HepG2 (cell line): ENCODE data around the gene ZFP14. TPM values are rescaled to one million over a fixed set of nuclear protein-coding genes. Genes with fewer than 3 reads are reported as not detected.

Source experiments
- ATAC-seq: fragments of 200-7000 bp; cut with Tn5 transposase; 3 replicates; pipeline ENCODE4 v1.9.1; 2020; ENCODE audit warnings: mild to moderate bottlenecking, moderate library complexity
- BruUV-seq: library from RNA; stranded (reverse); fragments of 400-500 nt; replicated peaks from 2 replicates; lab custom pipeline; 2021; lab: Mats Ljungman, UMichigan
- CTCF ChIA-PET: fragments of 300-600 bp; formaldehyde crosslinking; extraction: SDS; loops from one replicate; lab custom pipeline; 2021; ENCODE audit warnings: low total read pairs, inconsistent platforms, low intra/inter-chr PET ratio; lab: Yijun Ruan, JAX
- POLR2A ChIA-PET: fragments of 350-600 bp; sonication (Branson Sonifier 250); formaldehyde crosslinking; loops from one replicate; lab custom pipeline; 2020; ENCODE audit warnings: antibody characterized with exemption, inconsistent platforms; lab: Yijun Ruan, JAX
- DNase-seq: peaks from one replicate; pipeline ENCODE4 v3.0.0-alpha.2; 2015; ENCODE audit warnings: low spot score
- FAIRE-seq: peaks from 3 replicates; lab custom pipeline; 2011; peaks lifted over from hg19 to GRCh38; lab: Jason Lieb, UNC
- H2AFZ ChIP-seq: one replicate; pipeline ENCODE4 v1.6.1; 2011; ENCODE audit warnings: low read length, inconsistent platforms
- H3K27ac ChIP-seq: fragments of 300-600 bp; 3 replicates; pipeline ENCODE4 v1.8.0; 2011; ENCODE audit warnings: mixed run types, mild to moderate bottlenecking, mixed read lengths, low read length, inconsistent platforms; ENCODE audit not compliant: insufficient read depth; ENCODE audit errors: extremely low read length
- H3K27me3 ChIP-seq, 2 experiments: fragments of 200-600 bp in 1 of 2; 2 replicates in 1 of 2; 3 replicates in 1 of 2; pipeline versions ENCODE4 v1.6.0 to v1.8.0; 2011; ENCODE audit warnings: low read length in 2 of 2, mild to moderate bottlenecking in 2 of 2, moderate library complexity in 2 of 2, inconsistent platforms in 1 of 2; ENCODE audit not compliant: insufficient read depth in 2 of 2, control insufficient read depth in 1 of 2
- H3K36me3 ChIP-seq, 2 experiments: fragments of 200-600 bp in 1 of 2; replicated peaks in 1 of 2; 2 replicates in 1 of 2; 3 replicates in 1 of 2; pipeline versions ENCODE4 v1.5.1 to v1.8.0; 2011; ENCODE audit warnings: low read length in 2 of 2, inconsistent platforms in 1 of 2; ENCODE audit not compliant: insufficient read depth in 2 of 2, control insufficient read depth in 1 of 2
- H3K4me1 ChIP-seq: 2 replicates; pipeline ENCODE4 v1.5.1; 2012; ENCODE audit warnings: low read length, inconsistent platforms; ENCODE audit not compliant: insufficient read depth
- H3K4me2 ChIP-seq: 2 replicates; pipeline ENCODE4 v1.6.0; 2011; ENCODE audit warnings: low read depth, low read length, inconsistent platforms
- H3K4me3 ChIP-seq, 3 experiments: fragments of 200-600 bp in 1 of 3; sonication (generic), shearing (Covaris generic) in 1 of 3; replicated peaks in 1 of 3; 2 replicates each; pipeline ENCODE4 v1.5.1; 2011 to 2016; ENCODE audit warnings: low read length in 3 of 3, inconsistent platforms in 2 of 3, low read depth in 2 of 3, mild to moderate bottlenecking in 2 of 3, control low read depth in 1 of 3, mixed read lengths in 1 of 3; ENCODE audit not compliant: insufficient read depth in 1 of 3
- H3K79me2 ChIP-seq: one replicate; pipeline ENCODE4 v1.6.1; 2011; ENCODE audit warnings: low read length, inconsistent platforms; ENCODE audit not compliant: insufficient read depth
- H3K9ac ChIP-seq: 2 replicates; pipeline ENCODE4 v1.6.0; 2011; ENCODE audit warnings: mild to moderate bottlenecking, low read depth, low read length, inconsistent platforms; ENCODE audit not compliant: insufficient read depth
- H3K9me3 ChIP-seq: 2 replicates; pipeline ENCODE4 v1.5.1; 2012; ENCODE audit warnings: mild to moderate bottlenecking, low read length
- H4K20me1 ChIP-seq: 2 replicates; pipeline ENCODE4 v1.6.0; 2011; ENCODE audit warnings: inconsistent platforms, mild to moderate bottlenecking, low read length, moderate library complexity; ENCODE audit not compliant: insufficient read depth
- ETV5 ChIP-seq: IDR thresholded peaks from 2 replicates; pipeline ENCODE4 v1.6.1; 2018; ENCODE audit warnings: missing biosample characterization, missing genetic modification reagents, inconsistent platforms, borderline replicate concordance
- HBP1 ChIP-seq: IDR thresholded peaks from 2 replicates; pipeline ENCODE4 v1.6.1; 2016; ENCODE audit warnings: low read depth, control low read depth
- NFAT5 ChIP-seq: sonication (generic); formaldehyde crosslinking; IDR thresholded peaks from 2 replicates; pipeline ENCODE4 v1.4.0; 2020; ENCODE audit warnings: missing genetic modification reagents
- PRDM4 ChIP-seq: sonication (generic); formaldehyde crosslinking; IDR thresholded peaks from 2 replicates; pipeline ENCODE4 v1.9.0; 2021; ENCODE audit warnings: missing genetic modification reagents, borderline replicate concordance
- RELA ChIP-seq: sonication (generic); formaldehyde crosslinking; IDR thresholded peaks from 2 replicates; pipeline ENCODE4 v1.4.0; 2020; ENCODE audit warnings: missing genetic modification reagents
- TBP ChIP-seq: sonication (generic); formaldehyde crosslinking; IDR thresholded peaks from 2 replicates; pipeline ENCODE4 v1.5.0; 2020; ENCODE audit warnings: missing genetic modification reagents
- YEATS4 ChIP-seq: sonication (generic); formaldehyde crosslinking; IDR thresholded peaks from 2 replicates; pipeline ENCODE4 v1.4.0; 2020; ENCODE audit warnings: missing genetic modification reagents, borderline replicate concordance
- YY1 ChIP-seq: IDR thresholded peaks from 2 replicates; pipeline ENCODE4 v1.6.1; 2011; ENCODE audit warnings: low read length, low read depth, moderate library complexity, mild to moderate bottlenecking; ENCODE audit not compliant: insufficient read depth, insufficient replicate concordance
- ZBTB34 ChIP-seq: sonication (generic); formaldehyde crosslinking; IDR thresholded peaks from 2 replicates; pipeline ENCODE4 v1.8.0; 2022; ENCODE audit warnings: mild to moderate bottlenecking, missing genetic modification reagents
- ZNF124 ChIP-seq: sonication (generic); formaldehyde crosslinking; IDR thresholded peaks from 2 replicates; pipeline ENCODE4 v1.4.0; 2020; ENCODE audit warnings: missing genetic modification reagents
- ZNF253 ChIP-seq: sonication (generic); formaldehyde crosslinking; IDR thresholded peaks from 2 replicates; pipeline ENCODE4 v1.8.0; 2022; ENCODE audit warnings: mild to moderate bottlenecking, missing genetic modification reagents, borderline replicate concordance
- ZNF354B ChIP-seq: sonication (generic); formaldehyde crosslinking; IDR thresholded peaks from 2 replicates; pipeline ENCODE4 v1.8.0; 2022; ENCODE audit warnings: mild to moderate bottlenecking, missing genetic modification reagents
- ZNF569 ChIP-seq: sonication (generic); formaldehyde crosslinking; IDR thresholded peaks from 2 replicates; pipeline ENCODE4 v1.5.0; 2020; ENCODE audit warnings: mild to moderate bottlenecking, missing genetic modification reagents, moderate library complexity, borderline replicate concordance
- WGBS: methylation state at CpG from one replicate; pipeline ENCODE4 v1.1.6; 2017; ENCODE audit warnings: low lambda C conversion rate; 5-methylcytosine and 5-hydroxymethylcytosine counted together
- in situ Hi-C: cut with HindIII; loops from 2 replicates; pipeline ENCODE4 v1.10.0; 2017; ENCODE audit warnings: low pct_unique_long_range_greater_than_20kb; ENCODE audit not compliant: extremely low pct_ligation_motif_present
- intact Hi-C: fragments of 100-400 bp; cut with micrococcal nuclease; formaldehyde crosslinking; loops from one replicate; pipeline ENCODE4 v1.10.0; 2022; ENCODE audit not compliant: unreplicated experiment
- polyA plus RNA-seq, 8 experiments: library from polyadenylated mRNA; depleted of rRNA in 3 of 8; stranded (reverse) in 7 of 8; unstranded in 1 of 8; fragments of >200 nt; fragmentation: Illumina TruSeq in 4 of 8; extraction: Trizol in 4 of 8; gene quantifications; 2 replicates each; pipeline versions ENCODE4 v1.2.1 to v1.2.3, GENCODE V29; 2011 to 2016; ENCODE audit warnings: low read depth in 4 of 8, missing spikeins in 1 of 8, mixed read lengths in 1 of 8; ENCODE audit not compliant: insufficient read depth in 1 of 8
- total RNA-seq, 5 experiments: library from RNA; depleted of rRNA; stranded (reverse); fragments of >200 nt; fragmentation: Illumina TruSeq; extraction: Trizol; gene quantifications; 2 replicates each; pipeline ENCODE4 v1.2.3, GENCODE V29; 2016; ENCODE audit warnings: low read depth in 1 of 5

Gene ZFP14
- total and polyA plus RNA-seq, 2 of the 13 experiments (the other 11 are each of a cell fraction or from before 2014, with no cell fraction given), result 2.0 to 5.0 TPM

- Histone ChIP-seq H3K27ac (peak within 1 kb of the TSS; percentile 85), H3K9ac (peak within 1 kb of the TSS; percentile 82), H2AFZ (no peak within 1 kb of the TSS), H3K27me3 (no peaks in the 10 kb centered on the region), H3K9me3 (peaks cover 8% of the 10 kb centered on the region), H3K79me2 (peaks cover 13% of the 10 kb centered on the region), H3K36me3 (no peaks in the 10 kb centered on the region), H3K4me1 (peaks cover 9% of the 10 kb centered on the region; the same call in 1 of the 2 replicates), H3K4me3 (peak within 1 kb of the TSS; percentile 56 to 72 (median 67)), H4K20me1 (no peaks in the 10 kb centered on the region), H3K4me2 (peak within 1 kb of the TSS; percentile 64)
- intact Hi-C loops, result no loop called here
- in situ Hi-C loops, result no loop called here
- 42% methylated on average over 27 of the region's 70 CpGs for WGBS
- FAIRE-seq (no peak), DNase-seq (peak; percentile 54), ATAC-seq (peak; percentile 95)
- ChIA-PET POLR2A (interaction anchor here (1.8 to 3.3 kb wide), 2 partner anchors 40 to 70 kb away, joined by 9 to 13 read pairs; partner anchors contain the start of genes ZFP14 and ZNF566), CTCF (no interaction called here)
- no TSS peak for BruUV-seq
- TF ChIP-seq PRDM4 (CRISPR knock-in tag), result no peak
- no peak for TF ChIP-seq ETV5
- peak; percentile 42; the same call in 1 of the 2 replicates for TF ChIP-seq YEATS4
- no peak for TF ChIP-seq ZNF569 (CRISPR knock-in tag)
- TF ChIP-seq ZNF354B (CRISPR knock-in tag), result no peak
- TF ChIP-seq ZNF124 (CRISPR knock-in tag), result no peak
- no peak for TF ChIP-seq HBP1 (CRISPR knock-in tag)
- peak; percentile 28 for TF ChIP-seq YY1
- TF ChIP-seq NFAT5 (CRISPR knock-in tag), result no peak
- TF ChIP-seq ZNF253, result no peak
- TF ChIP-seq TBP, result no peak
- TF ChIP-seq ZBTB34 (CRISPR knock-in tag), result no peak
- TF ChIP-seq RELA, result no peak
These were observed 39.4 kb upstream of the ZFP14 start, which contains the start of gene ZFP82 for GRCh38 chr19:36418287-36419001. Gene ZFP82 (minus strand): TSS chr19:36418644. CDS start chr19:36409789, 8,855 bp downstream.
